WTC11 (cell line): ENCODE results near the gene LRMDA.

Source experiments
- CBFB ChIP-seq: sonication (generic); formaldehyde crosslinking; IDR thresholded peaks from 2 replicates; pipeline ENCODE4 v1.8.1; 2022; ENCODE audit warnings: mild to moderate bottlenecking, low read depth, missing genetic modification reagents
- CREM ChIP-seq: sonication (generic); formaldehyde crosslinking; IDR thresholded peaks from 2 replicates; pipeline ENCODE4 v1.8.1; 2022; ENCODE audit warnings: mild to moderate bottlenecking, missing genetic modification reagents, moderate library complexity
- NFE2L1 ChIP-seq: sonication (generic); formaldehyde crosslinking; IDR thresholded peaks from 2 replicates; pipeline ENCODE4 v1.8.1; 2023; ENCODE audit warnings: missing genetic modification reagents
- NR2C2 ChIP-seq: sonication (generic); formaldehyde crosslinking; IDR thresholded peaks from 2 replicates; pipeline ENCODE4 v1.8.0; 2022; ENCODE audit warnings: mild to moderate bottlenecking, missing genetic modification reagents
- OVOL2 ChIP-seq: fragments of 250-450 bp; sonication (Bioruptor Pico); IDR thresholded peaks from 2 replicates; pipeline ENCODE4 v1.9.0; 2021; ENCODE audit warnings: mild to moderate bottlenecking, borderline replicate concordance
- RELA ChIP-seq: sonication (generic); formaldehyde crosslinking; IDR thresholded peaks from 2 replicates; pipeline ENCODE4 v1.8.1; 2022; ENCODE audit warnings: missing genetic modification reagents, mild to moderate bottlenecking, borderline replicate concordance
- SP1 ChIP-seq: sonication (generic); formaldehyde crosslinking; conservative IDR thresholded peaks from 2 replicates; pipeline ENCODE4 v1.8.1; 2022; ENCODE audit warnings: missing genetic modification reagents
- STAT6 ChIP-seq: sonication (generic); formaldehyde crosslinking; conservative IDR thresholded peaks from 2 replicates; pipeline ENCODE4 v1.8.1; 2023; ENCODE audit warnings: mild to moderate bottlenecking, low read depth, missing genetic modification reagents, moderate library complexity
- USF2 ChIP-seq: sonication (generic); formaldehyde crosslinking; IDR thresholded peaks from 2 replicates; pipeline ENCODE4 v1.8.1; 2023; ENCODE audit warnings: mild to moderate bottlenecking, missing genetic modification reagents, moderate library complexity
- ZNF263 ChIP-seq: sonication (generic); formaldehyde crosslinking; IDR thresholded peaks from 2 replicates; pipeline ENCODE4 v1.8.1; 2022; ENCODE audit warnings: low read depth, mild to moderate bottlenecking, moderate library complexity, missing genetic modification reagents
- ZNF281 ChIP-seq: sonication (generic); formaldehyde crosslinking; IDR thresholded peaks from 2 replicates; pipeline ENCODE4 v1.8.0; 2023; ENCODE audit warnings: mild to moderate bottlenecking, missing genetic modification reagents
- TF ChIP-seq, protein P1 (sequence below): fragments of 200-600 bp; IDR thresholded peaks from 2 replicates; pipeline ENCODE4 v1.8.0; 2022; ENCODE audit warnings: antibody characterized with exemption
- TF ChIP-seq, protein P2 (sequence below): sonication (generic); formaldehyde crosslinking; IDR thresholded peaks from 2 replicates; pipeline ENCODE4 v1.8.0; 2022; ENCODE audit warnings: mild to moderate bottlenecking, missing genetic modification reagents
- TF ChIP-seq, protein P3 (sequence below): sonication (generic); formaldehyde crosslinking; IDR thresholded peaks from 2 replicates; pipeline ENCODE4 v1.8.1; 2023; ENCODE audit warnings: mild to moderate bottlenecking, missing genetic modification reagents, moderate library complexity

- TF ChIP-seq, protein P1, sequence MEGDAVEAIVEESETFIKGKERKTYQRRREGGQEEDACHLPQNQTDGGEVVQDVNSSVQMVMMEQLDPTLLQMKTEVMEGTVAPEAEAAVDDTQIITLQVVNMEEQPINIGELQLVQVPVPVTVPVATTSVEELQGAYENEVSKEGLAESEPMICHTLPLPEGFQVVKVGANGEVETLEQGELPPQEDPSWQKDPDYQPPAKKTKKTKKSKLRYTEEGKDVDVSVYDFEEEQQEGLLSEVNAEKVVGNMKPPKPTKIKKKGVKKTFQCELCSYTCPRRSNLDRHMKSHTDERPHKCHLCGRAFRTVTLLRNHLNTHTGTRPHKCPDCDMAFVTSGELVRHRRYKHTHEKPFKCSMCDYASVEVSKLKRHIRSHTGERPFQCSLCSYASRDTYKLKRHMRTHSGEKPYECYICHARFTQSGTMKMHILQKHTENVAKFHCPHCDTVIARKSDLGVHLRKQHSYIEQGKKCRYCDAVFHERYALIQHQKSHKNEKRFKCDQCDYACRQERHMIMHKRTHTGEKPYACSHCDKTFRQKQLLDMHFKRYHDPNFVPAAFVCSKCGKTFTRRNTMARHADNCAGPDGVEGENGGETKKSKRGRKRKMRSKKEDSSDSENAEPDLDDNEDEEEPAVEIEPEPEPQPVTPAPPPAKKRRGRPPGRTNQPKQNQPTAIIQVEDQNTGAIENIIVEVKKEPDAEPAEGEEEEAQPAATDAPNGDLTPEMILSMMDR = no peak
- TF ChIP-seq, protein P2, sequence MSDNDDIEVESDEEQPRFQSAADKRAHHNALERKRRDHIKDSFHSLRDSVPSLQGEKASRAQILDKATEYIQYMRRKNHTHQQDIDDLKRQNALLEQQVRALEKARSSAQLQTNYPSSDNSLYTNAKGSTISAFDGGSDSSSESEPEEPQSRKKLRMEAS (CRISPR knock-in tag) = no peak
- TF ChIP-seq NFE2L1 (CRISPR knock-in tag) (no peak), CREM (no peak), USF2 (CRISPR knock-in tag) (no peak), OVOL2 (CRISPR knock-in tag) (no peak), STAT6 (CRISPR knock-in tag) (no peak), ZNF263 (no peak), ZNF281 (CRISPR knock-in tag) (no peak), NR2C2 (CRISPR knock-in tag) (no peak), RELA (no peak), SP1 (CRISPR knock-in tag) (no peak), CBFB (CRISPR knock-in tag) (no peak)
- TF ChIP-seq, protein P3, sequence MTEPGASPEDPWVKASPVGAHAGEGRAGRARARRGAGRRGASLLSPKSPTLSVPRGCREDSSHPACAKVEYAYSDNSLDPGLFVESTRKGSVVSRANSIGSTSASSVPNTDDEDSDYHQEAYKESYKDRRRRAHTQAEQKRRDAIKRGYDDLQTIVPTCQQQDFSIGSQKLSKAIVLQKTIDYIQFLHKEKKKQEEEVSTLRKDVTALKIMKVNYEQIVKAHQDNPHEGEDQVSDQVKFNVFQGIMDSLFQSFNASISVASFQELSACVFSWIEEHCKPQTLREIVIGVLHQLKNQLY = no peak
These were observed 708.0 kb downstream of the LRMDA start for GRCh38 chr10:76139431-76139830.
